ENCODE results near the gene HDAC4.
A peak's percentile ranks its signal among the peaks of the same experiment; 100 is the strongest.
"Not testable (repeated sequence)": the region's sequence is repeated elsewhere in the genome, so short reads cannot be mapped to it uniquely, and the experiment has no call there.

Gene HDAC4

DNA sequence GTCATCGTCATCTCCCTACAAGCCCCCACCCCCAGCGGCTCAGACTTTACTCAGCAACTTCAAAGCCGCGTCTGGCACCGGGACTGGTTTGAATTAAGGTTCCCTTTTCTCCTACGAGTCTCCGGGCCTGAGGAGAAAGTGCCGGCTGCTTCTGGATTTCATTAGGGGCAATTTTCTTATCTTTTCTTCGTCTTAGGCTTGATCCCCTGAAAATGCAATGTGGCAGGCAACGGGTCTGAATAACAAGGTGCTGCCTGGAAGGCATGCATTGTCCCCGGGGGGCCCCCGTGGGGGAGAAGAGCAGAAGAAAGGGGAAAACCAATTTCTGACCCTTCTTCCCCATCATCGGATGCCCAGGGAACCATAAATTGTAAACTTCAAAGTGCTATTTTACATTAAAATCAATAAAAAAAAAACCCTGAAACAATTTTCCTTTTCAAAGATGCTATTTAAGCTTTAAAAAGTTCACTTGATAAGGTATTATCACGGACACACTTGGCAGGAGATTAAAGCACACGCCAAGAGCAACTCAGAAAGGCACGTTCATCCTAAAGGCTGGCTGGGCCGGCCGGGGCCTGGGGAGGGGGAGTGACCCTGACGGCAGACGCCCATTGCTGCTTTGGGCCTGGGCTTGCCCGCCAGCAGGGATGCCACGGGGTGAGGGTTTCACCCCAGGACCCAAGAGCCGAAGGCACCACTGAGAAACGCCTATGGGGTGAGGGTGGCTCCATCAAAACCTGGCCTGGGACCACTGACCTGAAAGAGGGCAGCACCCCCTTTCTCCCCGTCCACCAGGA lies 322.5 kb downstream of the HDAC4 start:
- peak; percentile 9 for DNase-seq

DNA sequence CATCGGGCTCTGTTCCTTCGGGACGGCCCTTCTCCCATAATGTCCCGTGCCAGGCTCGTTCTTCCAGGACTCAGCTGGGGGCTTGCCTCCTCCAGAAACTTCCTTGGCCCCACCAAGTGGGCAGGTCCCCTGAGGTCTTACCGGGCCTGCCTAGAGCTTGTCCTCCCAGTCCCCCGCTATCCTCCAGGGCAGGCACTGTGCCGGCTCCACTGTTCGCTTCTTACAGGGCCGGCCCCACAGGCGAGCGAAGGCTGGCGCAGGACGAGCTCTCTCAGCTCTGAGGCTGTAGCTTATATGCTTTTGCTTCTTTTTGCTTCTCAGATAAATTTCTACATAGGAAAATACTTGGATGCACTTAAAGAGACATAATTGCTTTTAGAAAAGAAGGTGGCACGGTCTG lies 323.6 kb downstream of the HDAC4 start:
- no peak for DNase-seq

DNA sequence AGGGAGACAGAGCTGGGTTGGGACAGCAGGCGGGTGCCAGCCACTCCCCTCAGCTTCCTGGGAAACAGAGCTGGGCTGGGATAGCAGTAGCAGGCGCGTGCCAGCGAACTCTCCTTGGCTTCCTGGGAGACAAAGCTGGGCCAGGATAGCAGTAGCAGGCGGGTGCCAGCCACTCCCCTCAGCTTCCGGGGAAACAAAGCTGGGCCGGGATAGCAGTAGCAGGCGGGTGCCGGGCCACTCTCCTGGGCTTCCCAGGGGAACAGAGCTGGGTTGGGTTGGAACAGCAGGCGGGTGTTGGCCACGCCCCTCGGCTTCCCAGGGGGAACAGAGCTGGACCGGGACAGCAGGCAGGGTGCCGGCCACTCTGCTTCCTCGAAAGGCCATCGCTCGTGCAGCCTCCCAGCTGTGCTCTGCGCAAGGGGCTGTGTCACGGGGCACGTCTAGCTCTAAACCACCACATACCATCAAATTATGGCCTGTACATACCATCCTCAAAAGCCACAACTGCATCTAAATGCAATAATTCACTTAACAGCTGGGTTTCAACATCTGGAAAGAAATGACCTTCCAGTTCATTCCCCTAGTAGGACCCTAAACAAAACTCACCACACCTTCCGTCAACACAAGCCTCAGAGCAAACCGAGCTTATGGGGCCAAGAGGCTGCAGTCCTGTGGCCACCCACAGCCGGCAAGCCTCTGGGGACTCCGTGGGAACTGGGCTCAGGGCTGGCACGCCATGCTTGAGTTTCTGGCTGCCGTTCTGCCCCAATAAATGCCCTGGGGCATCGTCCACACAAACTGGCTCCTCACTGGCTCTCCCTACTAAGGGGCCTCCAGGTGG lies 324.7 kb downstream of the HDAC4 start:
- no peak for DNase-seq

DNA sequence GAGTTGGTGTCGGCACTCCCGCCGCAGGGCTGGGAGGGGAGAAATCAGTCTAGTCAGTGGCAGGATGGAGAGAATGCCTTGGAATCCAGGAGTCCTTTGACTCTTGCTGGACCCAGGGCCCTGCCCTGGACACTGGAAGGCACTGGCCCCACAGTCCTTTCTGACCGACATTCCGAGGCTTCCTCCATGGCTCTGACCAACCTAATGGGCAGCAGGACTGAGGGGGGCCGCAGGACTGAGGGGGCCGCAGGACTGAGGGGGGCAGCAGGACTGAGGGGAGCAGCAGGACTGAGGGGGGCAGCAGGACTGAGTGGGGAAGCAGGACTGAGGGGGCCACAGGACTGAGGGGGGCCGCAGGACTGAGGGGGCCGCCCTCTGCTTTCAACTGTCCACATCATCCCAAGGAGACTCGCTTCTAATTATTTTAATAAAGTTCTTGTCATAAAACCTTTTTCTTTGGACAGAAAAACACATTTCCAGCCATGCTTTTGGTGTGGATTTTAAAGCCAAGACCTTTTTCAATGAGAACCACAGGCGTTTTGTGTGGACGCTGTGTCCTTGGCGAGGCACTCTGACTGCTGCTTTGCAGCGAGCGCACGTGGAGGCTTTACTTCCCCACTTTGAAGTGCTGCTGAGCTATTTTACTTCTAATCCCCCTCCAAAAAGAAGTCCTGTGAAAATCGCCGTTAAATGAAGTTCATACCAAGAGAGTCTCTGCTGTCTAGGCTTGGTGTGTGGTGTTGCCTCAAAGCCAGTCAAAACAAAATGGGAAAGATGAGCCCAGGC lies 326.9 kb downstream of the HDAC4 start:
- DNase-seq = no peak

DNA sequence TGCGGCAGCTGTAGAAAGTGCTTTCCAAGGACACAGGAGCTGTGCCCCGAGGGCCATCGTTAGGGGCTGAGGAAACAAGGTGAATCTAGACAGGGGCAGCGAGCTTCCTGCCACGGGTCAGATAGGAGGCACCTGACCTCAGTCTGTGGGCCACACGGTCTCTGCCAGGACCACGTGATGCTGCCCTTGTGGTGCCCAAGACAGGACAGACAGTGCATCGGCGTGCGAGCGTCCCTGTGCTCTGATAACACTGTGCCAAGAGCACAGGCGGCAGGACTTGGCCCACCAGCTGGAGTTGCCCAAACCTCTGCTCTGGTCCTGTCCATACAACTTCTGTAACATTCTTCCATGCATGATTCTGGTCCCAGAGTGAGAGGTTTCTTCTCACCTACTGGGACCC lies 327.6 kb downstream of the HDAC4 start:
- DNase-seq = no peak

DNA sequence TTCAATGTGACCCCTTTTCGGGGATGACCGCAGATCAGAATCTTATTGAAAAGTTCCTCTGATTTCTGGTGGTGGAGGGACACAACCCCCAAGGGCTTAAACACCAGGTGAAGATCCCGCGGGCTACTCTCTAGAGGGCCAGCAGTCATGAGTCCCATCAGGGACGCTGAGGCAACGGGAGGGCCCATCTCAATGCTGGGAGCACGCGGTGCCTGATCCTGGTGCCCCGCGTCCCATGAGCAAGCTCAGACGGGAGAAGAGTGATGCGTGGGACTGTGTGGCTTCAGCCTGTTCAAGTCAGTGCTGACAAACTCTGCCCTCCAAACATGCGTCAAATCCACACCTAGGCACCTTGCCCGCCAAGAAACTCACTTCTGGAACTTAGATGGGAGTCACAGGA lies 328.0 kb downstream of the HDAC4 start:
- DNase-seq = no peak

DNA sequence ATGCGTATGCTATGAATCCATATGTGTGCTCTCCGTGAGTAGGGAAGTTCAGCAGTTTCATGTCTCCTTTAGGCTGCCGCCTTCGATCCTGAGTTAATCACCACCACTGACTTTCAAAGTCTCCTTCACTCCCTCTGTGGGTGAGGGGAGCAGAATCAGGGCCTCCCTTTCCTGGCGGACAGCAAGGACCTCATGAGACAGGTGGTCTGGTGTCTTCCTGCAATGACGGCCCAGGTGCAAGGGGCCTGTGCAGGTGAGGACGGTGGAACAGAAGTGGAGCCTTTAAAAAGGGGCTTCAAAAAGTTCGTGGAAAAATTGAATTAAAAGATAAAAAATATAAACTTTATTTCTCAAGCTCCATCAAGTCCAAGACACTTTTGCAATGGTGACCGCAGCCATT lies 330.4 kb downstream of the HDAC4 start:
- DNase-seq = no peak

DNA sequence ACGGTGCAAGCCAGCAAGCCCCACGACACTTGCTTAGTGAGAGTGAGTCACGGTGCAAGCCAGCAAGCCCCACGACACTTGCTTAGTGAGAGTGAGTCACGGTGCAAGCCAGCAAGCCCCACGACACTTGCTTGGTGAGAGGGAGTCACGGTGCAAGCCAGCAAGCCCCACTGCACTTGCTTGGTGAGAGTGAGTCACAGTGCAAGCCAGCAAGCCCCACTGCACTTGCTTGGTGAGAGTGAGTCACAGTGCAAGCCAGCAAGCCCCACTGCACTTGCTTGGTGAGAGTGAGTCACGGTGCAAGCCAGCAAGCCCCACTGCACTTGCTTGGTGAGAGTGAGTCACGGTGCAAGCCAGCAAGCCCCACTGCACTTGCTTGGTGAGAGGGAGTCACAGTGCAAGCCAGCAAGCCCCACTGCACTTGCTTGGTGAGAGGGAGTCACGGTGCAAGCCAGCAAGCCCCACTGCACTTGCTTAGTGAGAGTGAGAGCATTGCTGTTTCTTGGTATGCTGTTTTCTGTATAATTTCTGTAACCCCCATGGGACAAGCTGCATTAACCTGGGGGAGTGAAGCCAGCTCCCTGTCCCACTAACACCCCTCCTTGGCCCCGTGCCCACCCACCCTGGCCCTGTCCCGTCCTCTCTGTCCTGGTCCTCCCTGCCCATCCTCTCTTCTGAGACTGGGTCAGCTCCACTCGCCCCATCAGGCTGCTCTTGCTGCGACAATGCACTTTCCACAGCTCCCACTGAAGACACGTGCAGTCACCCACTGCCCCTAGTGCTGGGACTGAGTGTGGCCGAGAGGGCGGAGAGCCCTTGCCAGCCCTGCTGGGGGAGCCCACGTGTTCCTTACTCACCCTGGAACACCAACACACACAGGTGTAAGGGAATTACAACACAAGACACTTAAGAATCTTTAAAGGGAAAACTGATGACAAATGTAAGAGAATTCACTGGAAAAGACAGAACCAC lies 331.2 kb downstream of the HDAC4 start:
- not testable (repeated sequence) for DNase-seq

DNA sequence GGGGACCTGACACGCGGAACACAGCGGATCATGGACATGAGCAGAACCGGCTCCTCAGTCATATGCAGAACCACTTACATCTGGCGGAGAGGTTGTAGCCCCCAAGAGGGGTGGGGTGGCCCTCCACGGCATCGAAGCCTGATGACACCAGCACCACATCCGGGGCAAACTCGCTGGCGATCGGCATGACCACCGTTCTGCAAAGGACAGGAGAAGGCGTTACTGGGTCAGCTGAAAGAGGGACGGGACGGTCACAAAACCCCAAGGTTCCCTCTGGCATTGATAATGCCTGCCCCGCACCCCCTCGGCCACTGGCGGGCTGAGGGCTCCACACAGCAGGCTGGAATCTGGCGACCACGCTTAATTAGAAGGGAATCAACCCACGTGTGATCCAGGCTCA lies 332.4 kb downstream of the HDAC4 start:
- no peak for DNase-seq

DNA sequence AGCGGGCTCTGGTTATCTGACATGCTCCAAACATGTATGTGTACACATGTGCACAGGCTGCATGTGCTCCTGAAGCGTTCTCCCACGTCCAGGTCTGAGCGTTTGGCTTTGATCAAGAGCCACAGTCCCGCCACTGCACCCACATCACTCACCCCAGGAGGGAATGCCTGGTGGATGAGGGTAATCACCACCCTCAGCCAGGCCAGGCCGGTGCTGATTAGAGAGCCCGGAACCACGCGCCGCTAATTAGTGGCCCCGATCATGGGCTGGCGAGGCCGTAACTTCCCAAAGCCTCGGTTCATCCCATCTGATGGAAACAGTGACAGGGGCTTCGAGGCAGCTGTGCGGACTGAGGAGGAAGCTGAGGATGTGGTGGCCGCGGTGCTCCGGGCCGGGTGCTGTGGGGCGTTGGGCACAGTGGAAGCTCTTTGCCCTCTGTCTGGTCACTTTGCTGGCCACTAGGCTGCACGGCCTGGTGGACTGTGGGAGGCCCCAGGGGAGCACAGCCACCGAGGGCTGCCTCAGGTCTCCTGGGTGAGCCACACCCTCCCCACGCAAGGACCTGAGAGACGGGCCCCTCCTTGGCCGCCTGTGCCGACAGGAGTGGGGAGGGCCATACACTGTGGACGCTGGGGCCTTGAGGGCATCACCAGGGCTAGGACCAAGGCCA lies 333.5 kb downstream of the HDAC4 start:
- no peak for DNase-seq

DNA sequence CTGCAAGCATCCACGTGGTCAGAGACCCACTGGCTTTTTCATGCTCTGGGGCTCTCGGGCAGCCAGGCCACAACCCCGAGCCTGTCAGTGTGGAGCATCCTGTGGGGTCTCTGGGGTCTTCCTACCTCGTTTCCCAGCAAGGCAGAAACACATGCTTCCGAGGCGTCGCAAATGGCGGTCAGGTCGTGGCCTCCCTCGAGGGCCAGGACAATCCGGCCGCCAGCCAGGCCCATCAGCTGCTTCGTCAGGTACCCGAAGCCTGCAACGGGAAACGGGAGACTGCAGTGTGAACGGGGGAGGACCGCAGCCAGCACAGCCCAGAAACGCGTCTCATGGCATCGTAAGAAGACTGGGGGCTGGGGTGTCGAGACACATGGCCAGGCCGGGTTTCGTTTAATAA lies 334.2 kb downstream of the HDAC4 start:
- DNase-seq = no peak

DNA sequence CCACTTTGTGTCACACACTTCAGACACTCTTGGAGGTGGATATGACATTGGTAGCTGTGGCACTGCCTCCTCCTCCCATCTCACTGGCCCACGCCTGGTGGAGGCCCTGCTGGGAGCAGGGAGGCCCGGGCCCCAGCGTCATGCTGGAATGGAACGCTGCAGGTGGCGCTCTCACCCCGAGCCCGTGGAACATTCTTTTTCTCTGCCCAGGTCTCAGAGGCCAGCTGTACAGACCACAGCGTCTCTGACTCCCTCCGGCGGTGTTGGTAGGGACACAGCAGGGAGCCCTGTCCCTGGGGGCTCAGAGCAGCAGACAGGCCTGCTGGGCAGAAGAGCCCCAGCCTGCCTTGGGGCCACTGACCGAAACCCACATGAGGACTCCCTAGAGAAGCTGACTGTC lies 334.9 kb downstream of the HDAC4 start:
- DNase-seq = no peak

DNA sequence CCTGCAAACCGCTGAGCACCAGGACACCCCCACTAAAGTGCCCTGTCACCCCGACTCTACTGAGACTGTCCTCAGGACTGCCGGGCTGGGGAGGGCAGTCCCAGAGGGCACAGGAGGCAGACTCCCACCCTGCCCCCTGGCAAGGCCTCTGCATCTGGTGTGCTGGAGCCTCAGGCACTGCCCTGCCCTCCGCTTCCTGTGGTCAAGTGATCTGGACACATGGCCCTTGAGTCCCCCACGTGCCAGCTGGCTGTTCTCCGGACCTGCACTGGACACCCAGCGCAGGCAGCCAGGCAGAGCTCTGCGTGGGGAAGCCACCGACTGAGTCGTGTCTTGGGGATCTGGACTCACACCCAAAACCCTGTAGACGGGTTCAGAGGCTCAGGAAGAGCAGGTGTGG lies 335.3 kb downstream of the HDAC4 start:
- DNase-seq = no peak

DNA sequence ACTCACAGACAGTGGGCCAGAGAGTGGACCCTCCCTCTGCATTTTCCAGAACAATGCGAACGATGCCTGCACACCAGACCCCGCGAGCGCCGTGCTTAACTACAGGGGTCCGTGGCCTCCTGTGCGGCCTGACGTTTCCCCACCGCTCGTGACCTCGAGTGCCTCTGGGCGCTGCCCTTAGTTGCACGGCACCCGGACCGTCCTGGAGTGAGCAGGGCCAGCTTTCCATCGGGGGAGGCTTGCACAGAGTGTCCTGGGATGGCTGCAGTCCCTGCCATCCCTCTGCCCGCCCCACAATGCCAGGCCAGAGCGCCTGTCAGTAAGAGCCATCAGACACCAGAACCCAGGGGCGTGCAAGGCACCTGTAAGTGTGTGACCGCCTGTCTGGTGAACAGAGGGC lies 335.9 kb downstream of the HDAC4 start:
- no peak for DNase-seq

DNA sequence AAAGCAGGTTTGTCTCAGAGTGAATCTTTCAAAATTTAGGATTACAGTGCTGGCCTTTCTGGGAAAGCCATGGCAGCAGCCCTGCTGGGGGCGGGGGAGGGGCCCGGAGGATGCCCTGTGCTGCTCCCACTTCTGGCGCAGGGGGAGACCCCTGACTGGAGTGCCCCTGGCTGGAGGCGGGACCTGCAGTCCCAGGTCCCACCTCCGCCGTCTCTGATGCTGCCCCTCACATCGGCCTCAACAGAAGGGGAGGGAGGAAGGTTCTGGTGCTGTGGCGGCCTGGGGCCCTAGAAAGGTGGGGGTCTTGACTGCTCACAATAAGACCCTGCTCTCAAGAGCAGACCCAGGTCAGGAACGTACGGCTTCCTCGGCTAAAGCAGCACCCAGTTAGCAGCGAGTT lies 336.6 kb downstream of the HDAC4 start:
- DNase-seq = no peak

DNA sequence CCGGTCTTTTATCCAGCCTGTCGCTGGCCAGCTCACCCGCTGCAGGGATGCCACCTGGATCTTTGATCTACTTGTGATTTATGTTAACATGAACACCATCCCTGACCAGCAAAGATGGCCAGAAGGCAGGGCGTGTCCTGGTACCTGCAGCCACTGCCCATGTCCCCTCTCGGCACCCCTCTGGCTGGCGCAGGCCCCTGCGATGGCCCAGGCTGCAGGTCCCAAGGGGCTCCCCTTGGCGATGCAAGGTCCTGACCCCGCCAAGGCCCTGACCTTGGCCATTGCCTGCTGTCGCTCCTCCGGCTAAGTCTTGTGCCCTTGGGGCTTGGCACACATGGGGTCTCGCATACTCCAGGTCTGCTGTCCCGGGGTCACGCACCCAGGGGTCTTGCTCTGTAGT lies 338.1 kb downstream of the HDAC4 start:
- DNase-seq = no peak

DNA sequence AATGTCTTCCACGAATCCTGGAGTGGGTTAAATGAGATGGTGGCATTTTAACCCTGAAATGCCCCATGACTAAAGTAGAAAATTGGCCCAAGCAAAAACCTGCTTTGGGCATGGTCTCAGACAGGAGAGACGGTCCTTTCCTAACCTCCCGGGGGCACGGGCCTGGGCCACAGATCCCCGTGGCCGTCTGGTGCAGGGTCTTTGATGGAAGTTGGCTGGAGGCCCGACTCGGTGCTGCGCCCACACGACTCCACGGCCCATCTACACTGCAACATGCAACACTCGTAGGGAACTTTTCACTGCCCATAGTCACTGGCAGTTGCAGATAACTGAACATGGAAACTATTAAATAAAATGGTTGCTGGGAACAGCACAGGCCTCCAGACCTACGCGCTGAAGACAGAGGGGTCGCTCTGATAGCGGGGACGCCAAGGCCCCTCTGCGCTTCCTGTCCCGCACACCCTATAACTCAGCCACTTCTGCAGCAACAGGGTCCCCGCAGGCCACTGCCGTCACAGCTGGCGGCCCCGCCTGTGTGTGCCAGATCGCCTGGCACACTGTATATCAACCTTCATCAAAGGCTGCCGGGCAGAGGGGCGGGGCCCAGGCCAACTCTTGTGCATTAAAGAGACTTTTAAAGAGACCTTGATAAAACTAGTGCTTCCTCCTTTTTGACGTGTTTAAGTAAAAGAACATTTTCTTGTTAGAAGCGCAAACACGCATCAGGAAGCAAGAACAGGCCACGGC lies 338.8 kb downstream of the HDAC4 start:
- no peak for DNase-seq

DNA sequence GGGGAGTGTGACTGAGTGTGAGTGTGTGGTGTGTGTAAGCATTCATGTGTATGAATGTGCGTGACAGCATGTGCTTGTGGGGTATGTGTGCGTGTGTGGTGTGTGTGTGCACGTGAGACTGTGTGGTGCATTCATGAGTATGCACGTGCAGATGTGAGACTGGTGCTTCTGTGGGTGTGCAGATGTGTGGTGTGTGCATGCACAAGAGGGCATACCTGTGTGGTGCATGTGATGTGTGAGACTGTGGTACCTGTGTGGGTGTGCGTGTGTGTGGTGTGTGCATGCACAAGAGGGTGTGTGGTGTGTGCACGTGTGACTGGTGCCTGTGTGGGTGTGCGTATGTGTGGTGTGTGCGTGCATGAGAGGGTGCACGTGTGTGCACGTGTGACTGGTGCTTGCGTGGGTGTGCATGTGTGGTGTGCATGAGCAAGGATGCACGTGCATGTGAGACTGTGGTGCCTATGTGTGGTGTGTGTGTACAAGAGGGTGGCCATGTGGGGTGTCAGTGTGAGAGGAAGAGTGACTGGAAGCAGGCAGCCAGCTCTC lies 339.6 kb downstream of the HDAC4 start:
- DNase-seq = no peak

DNA sequence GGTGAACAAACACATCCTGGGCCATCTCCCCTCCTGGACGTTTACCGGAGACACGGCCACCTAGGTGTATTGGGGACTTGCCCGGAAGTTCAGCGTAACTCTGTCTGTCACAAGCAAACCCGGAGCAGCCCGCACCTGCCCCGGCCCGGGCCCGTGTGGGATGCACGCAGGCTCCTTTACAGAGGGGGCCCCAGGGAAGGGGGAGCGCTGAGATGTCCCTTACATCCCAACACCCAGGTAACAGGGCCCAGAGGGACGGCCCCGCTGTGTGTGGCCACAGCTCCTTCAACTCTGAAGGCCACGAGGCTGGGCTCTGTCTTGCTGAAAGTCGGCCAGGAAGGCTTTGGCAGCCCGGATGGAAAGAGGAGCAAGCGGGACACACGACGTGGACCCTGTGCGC lies 340.1 kb downstream of the HDAC4 start:
- DNase-seq = no peak

DNA sequence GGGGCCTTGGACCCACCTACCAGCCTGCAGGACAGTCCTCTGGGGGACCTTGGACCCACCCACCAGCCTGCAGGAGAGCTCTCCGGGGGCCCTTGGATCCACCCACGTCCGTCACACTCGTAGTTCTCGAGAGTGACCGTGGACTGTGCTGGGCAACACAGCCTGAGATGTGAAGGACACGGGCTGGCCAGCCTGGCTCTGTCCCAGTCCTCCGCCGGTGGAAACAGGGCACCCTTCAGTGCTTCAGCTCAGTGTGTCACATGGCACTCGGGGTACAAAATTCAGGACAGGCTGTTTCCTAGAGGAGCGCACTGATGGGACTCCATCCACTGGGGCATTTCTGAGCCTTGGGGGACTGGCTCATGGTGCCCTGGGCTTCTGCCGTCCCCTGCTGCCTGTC lies 341.0 kb downstream of the HDAC4 start:
- no peak for DNase-seq

All from fibroblast of skin of abdomen (primary cell).